Measurements from ENCODE around the gene ITPR2. TPM values are rescaled to one million over a fixed set of nuclear protein-coding genes. Genes with fewer than 3 reads are reported as not detected.
A peak's percentile ranks its signal among the peaks of the same experiment; 100 is the strongest.

Gene ITPR2
- total and polyA plus RNA-seq, 2 of the 8 experiments (the other 6 are each of a cell fraction or from before 2014, with no cell fraction given) = 4.1 to 48.3 TPM

DNA sequence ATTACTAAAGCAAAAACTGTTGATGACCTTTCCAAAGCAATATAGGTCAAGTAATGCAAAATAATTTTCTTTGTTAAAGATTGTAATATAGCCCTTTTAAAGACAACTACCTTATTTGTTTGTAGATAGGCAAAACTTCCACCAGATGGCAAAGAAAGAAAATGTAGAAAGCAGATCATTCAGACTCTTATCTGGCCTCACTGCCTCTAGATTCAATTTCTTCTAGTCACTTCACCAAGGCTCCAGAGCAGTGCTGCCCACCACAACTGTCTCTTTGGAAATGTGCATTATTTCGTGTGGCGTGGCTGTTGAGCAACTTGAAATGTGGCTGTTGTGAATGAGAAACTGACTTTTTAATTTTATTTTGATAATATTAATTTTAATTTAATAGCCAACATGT is 127.1 kb downstream of the ITPR2 start:
- no peak overlapping the region for H3K23ac ChIP-seq (ENCODE audit: insufficient read length)
- no peak overlapping the region for H4K91ac ChIP-seq (replicated peaks; ENCODE audit: insufficient read length, low read length)
- no peak overlapping the region for H2BK120ac ChIP-seq (replicated peaks; ENCODE audit: low read depth, low read length)
- POLR2A ChIA-PET (ENCODE audit: partially characterized antibody) = no interaction called here
- no peaks in the 10 kb centered on the region for H3K23me2 ChIP-seq (ENCODE audit: low read depth, low read length)
- DNase-seq (ENCODE audit: low read depth in 1 of 2, low spot score in 2 of 2) = no peak
- FAIRE-seq = peak; percentile 7
- CTCF ChIA-PET (ENCODE audit: partially characterized antibody) = interaction anchor here (1.3 kb wide), 1 partner anchor 92 kb away, joined by 3 read pairs; no protein-coding TSS in a partner anchor
- TF ChIP-seq JUN (IDR thresholded peaks at IDR 0.05; ENCODE audit: low read depth, low read length) = no peak
- H3K27ac ChIP-seq (ENCODE audit: low read depth, low read length) = no peak overlapping the region
- peaks cover 0 to 2% (median 1%) of the 10 kb centered on the region in 4 experiments; a peak in 1 of 8 replicates for H3K36me3 ChIP-seq (ENCODE audit: control insufficient read depth in 2 of 4, insufficient read depth in 4 of 4, low read length in 3 of 4)
- no peak overlapping the region for H3K18ac ChIP-seq (ENCODE audit: extremely low read depth, low read length)
- no peaks in the 10 kb centered on the region for H3K4me1 ChIP-seq (replicated peaks in 1 of 4; ENCODE audit: control insufficient read depth in 3 of 4, insufficient read depth in 4 of 4, low read length in 3 of 4)
- WGBS, 2 experiments (ENCODE audit: extremely low coverage in 1 of 2, insufficient coverage in 1 of 2, insufficient read length in 1 of 2, insufficient replicate concordance in 2 of 2, low coverage in 1 of 2, low lambda C conversion rate in 2 of 2, missing lambda C conversion rate in 1 of 2) = 93% methylated on average over 2 of the region's 2 CpGs; no CpG with 5 or more reads in 1 of the 2 experiments
- H3K79me2 ChIP-seq (ENCODE audit: control insufficient read depth in 1 of 2, insufficient read depth in 2 of 2, low read length in 2 of 2) = no peaks in the 10 kb centered on the region
- no peaks in the 10 kb centered on the region for H3K79me1 ChIP-seq (ENCODE audit: low read depth, low read length)
- H2BK15ac ChIP-seq (ENCODE audit: low read length) = no peak overlapping the region
- no peaks in the 10 kb centered on the region for H3K9me3 ChIP-seq (ENCODE audit: insufficient read depth in 2 of 2, low read depth in 1 of 2, low read length in 1 of 2)
- no peak overlapping the region for H2AK5ac ChIP-seq (ENCODE audit: low read depth, low read length)
- H3K14ac ChIP-seq (ENCODE audit: insufficient read length) = no peak overlapping the region
- no peak overlapping the region for H3K4ac ChIP-seq (replicated peaks; ENCODE audit: insufficient read length, low read depth, low read length)
- H2AFZ ChIP-seq (ENCODE audit: low read length) = no peak overlapping the region
- no peak overlapping the region for H3K4me2 ChIP-seq (ENCODE audit: insufficient read depth in 1 of 2, low read depth in 2 of 2, low read length in 2 of 2)
- no peak overlapping the region for H2BK20ac ChIP-seq (ENCODE audit: low read length)
- no peak overlapping the region for H3K56ac ChIP-seq (replicated peaks; ENCODE audit: insufficient read length, low read depth, low read length)
- no peak overlapping the region for H4K5ac ChIP-seq (ENCODE audit: insufficient read length, low read depth, low read length)
- H4K8ac ChIP-seq (ENCODE audit: extremely low read depth, insufficient read depth, low read length) = no peak overlapping the region
- H2BK12ac ChIP-seq (ENCODE audit: low read depth, low read length) = no peak overlapping the region
- no peaks in the 10 kb centered on the region for H3K27me3 ChIP-seq (replicated peaks in 1 of 4; ENCODE audit: control insufficient read depth in 3 of 4, extremely low read depth in 1 of 4, insufficient read depth in 3 of 4, low read length in 3 of 4)
- no peak overlapping the region for H3K9ac ChIP-seq (replicated peaks in 1 of 4; ENCODE audit: extremely low read depth in 1 of 4, low read depth in 3 of 4, low read length in 3 of 4)
- H4K20me1 ChIP-seq (replicated peaks in 1 of 2; ENCODE audit: control insufficient read depth in 1 of 2, insufficient read depth in 2 of 2, low read length in 2 of 2) = no peaks in the 10 kb centered on the region
- H2BK5ac ChIP-seq (ENCODE audit: low read depth, low read length) = no peak overlapping the region
- H3K4me3 ChIP-seq (ENCODE audit: extremely low read depth in 1 of 4, insufficient read depth in 2 of 4, low read depth in 3 of 4, low read length in 4 of 4) = no peak overlapping the region
